GM21825 (cell line): ENCODE data around the gene PTF1A.

Experiments used
- ATAC-seq: cut with Tn5 transposase; IDR thresholded peaks from one replicate; pipeline ENCODE4 v1.9.1; 2021; ENCODE audit warnings: mild to moderate bottlenecking, moderate library complexity; ENCODE audit not compliant: unreplicated experiment

PTF1A gene, protein sequence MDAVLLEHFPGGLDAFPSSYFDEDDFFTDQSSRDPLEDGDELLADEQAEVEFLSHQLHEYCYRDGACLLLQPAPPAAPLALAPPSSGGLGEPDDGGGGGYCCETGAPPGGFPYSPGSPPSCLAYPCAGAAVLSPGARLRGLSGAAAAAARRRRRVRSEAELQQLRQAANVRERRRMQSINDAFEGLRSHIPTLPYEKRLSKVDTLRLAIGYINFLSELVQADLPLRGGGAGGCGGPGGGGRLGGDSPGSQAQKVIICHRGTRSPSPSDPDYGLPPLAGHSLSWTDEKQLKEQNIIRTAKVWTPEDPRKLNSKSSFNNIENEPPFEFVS

GRCh38 chr10:23191764-23192711, at the start of gene PTF1A:
Gene PTF1A (plus strand): TSS chr10:23192312. CDS start chr10:23192531, 219 bp downstream.
- ATAC-seq = no peak

DNA sequence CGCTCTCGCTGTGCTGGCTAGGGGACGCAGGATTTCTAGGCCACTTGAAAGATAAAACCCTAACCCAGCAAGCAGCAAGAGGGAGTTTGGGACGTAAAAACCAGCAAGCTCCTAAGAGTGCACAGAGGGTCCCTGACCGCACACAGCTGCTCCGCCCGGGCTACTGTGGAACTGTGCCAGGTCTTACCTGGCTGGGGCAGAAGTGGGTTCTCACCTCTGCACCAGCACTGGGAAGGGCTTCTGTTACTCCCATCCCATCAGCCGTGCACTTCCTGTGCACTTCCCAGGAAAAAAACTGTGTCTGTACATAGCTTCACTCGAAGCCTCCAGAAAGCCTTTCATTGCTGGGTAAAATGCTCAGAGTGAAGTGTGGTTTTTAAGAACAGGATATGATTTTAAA, 45.9 kb upstream of the PTF1A start:
- no peak for ATAC-seq

- no peak for ATAC-seq
Observed at GRCh38 chr10:23147035-23147434, 45.1 kb upstream of the PTF1A start.

GRCh38 chr10:23148214-23148613, 43.9 kb upstream of the PTF1A start:
- ATAC-seq = no peak

DNA sequence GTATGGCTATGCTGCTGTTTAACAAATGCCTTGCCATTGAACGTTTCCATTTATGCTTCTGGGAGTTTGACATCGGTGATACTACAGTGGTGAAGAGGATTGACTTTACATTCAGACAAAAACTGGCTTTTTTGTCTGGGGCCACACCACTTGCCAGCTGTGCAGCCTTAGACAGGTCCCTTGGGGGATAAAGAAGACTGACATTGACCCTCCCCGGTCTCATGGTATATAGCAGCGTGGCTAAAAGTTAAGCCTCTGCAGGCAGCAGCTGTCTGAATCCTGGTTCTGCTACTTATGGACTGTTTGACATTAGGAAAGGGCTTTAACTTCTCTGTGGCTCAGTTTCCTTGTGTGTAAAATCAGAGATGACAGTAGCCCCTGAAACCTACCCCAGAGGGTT, 42.0 kb upstream of the PTF1A start:
- ATAC-seq = no peak

DNA sequence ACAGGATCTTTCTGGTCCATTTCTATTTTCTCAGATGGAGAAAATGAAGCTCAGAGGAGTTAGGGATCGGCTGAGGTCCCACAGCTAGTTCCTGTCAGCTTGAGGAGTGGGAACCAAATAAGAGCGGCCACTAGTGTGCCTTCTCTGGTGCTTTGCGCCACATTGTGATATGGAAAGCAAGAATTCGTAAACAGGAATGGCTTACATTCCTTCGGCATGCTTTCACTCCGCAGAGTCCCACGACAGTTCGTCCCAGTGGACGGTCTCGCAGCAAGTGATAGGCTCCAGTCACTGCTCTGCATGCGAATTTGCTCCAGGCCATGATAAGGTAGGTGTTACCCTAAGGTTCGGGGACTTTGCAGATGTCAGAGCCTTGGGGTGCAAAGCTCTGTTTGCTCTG, 41.5 kb upstream of the PTF1A start:
- ATAC-seq = no peak

DNA sequence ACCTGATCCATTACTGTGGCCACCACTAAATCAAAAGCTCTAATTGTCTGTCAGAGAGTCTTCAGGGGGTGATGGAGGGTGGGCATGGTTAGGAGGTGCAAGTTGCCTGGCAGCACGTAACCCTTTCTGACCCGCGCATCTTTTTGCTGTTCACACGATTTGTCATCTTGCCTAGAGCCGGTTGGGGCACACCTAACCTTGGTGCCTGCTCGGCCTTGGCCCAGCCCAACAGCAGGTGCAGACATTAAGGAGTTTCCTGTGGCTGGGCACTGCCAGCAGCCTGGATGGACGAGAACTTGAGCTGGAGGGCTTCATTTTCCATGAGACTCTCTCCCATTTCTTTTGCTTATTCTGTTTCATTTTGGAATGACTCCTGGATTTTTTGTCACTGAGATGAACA, 41.0 kb upstream of the PTF1A start:
- no peak for ATAC-seq

DNA sequence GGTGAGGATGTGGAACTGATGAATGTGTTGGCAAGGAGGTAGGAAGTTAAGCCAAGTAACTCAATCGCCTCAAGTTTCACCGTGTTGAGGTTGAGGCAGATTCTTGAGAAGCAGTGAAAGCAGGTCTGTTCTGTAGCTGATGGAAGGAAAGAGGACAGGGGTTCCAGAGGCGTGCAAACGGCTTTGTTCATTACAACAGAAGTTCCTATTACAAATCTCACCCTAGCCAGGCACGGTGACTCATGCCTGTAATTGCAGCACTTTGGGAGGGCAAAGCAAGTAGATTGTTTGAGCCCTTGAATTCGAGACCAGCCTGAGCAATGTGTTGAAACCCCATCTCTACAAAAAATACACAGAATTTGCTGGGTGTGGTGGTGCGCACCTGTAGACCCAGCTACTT, 36.9 kb upstream of the PTF1A start:
- no peak for ATAC-seq

- no peak for ATAC-seq
Observed at GRCh38 chr10:23156447-23157150, 35.5 kb upstream of the PTF1A start.

- ATAC-seq = no peak
Observed at GRCh38 chr10:23157239-23157681, 34.9 kb upstream of the PTF1A start.

DNA sequence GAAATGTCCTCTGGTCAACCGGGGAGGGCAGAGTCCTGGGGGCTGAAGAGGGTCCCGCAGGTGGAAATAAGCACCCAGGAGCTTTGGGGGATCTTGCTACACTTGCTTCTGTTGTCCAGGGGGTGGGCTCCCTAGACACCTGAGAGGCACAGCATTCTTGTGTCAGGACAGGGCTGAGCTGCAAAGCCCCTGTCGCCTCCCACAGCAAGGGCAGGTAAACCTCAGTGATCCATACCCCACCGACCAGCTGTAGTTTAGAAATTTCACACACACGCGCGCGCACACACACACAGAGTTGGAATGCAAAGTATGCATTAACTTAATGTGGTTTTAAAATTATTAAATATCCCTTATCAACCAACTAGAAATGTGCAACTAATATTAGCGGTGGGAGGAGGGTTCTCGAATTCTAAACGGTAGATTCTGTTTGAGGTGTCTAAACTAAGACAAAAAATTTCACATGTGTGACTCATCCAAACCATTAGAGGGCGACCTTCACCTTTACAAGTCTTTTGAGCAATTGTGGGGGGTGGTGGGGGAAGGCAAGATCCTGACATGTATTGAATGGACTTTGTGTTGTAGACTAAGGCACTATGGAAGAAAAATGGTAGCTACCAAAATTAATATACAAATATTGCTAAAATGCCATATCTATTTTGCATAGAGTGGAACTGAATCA, 34.3 kb upstream of the PTF1A start:
- ATAC-seq = peak; percentile 71

GRCh38 chr10:23158370-23158769, 33.7 kb upstream of the PTF1A start:
- peak; percentile 69 for ATAC-seq

GRCh38 chr10:23171232-23171876, 20.8 kb upstream of the PTF1A start:
- no peak for ATAC-seq

- no peak for ATAC-seq
Observed at GRCh38 chr10:23172429-23173213, 19.5 kb upstream of the PTF1A start.

DNA sequence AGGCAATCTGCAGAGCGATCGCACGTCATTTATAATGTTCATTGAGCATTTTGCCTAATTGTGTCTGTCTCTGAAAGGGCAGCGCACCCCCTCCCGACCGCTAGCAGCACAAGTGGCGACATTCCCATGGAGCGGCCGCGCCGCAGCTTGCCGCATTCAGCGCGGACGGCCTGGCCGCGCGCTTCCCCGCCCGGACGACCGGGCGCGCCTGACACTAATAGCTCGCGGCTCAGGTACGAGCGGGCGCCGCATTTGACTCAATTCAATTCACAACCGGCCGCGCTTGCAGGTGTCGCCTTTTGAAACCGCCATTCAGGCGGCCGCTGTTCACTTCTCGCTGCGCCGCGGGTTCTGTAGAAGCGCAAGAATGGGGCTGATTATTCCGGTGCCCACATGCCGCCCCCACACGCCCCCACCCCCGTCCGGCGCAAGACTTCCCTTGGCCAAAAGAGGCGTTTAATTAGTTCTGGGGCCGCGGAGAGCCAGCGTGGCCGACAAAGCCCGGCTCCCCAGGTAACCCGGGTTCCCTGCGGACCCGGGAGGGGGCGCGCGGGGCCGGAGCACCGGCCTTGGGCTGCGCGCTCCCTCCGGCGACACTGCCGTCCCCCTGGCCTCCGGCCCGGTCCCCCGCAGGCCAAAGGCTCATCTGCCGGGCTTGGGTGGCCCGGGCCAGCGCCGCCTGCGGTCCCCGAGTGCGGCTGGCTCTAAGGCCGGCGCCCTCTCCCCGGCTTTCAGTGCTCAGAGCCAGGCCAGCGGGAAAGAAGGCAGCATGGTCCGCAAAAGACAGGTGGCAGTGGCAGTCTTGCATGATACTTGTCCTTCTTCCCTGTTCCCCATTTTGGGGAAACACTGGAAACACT, 18.7 kb upstream of the PTF1A start:
- no peak for ATAC-seq

- ATAC-seq = no peak
Observed at GRCh38 chr10:23174074-23174976, 17.8 kb upstream of the PTF1A start.

- no peak for ATAC-seq
Observed at GRCh38 chr10:23174977-23175512, 17.1 kb upstream of the PTF1A start.
